Liver (tissue), 9 donors: Measurements from ENCODE around the gene IL9R. TPM values are rescaled to one million over a fixed set of nuclear protein-coding genes. Genes with fewer than 3 reads are reported as not detected.
"Not testable (repeated sequence)": the region's sequence is repeated elsewhere in the genome, so short reads cannot be mapped to it uniquely, and the experiment has no call there.

Source experiments
- DNase-seq: peaks from one replicate; pipeline ENCODE4 v3.0.0-alpha.2; 2017; ENCODE audit warnings: low spot score
- H3K27ac ChIP-seq, 2 donors: one replicate each; pipeline ENCODE4 v1.7.0; 2013; ENCODE audit warnings: inconsistent platforms in 2 of 2, low read length in 2 of 2, control low read depth in 1 of 2, low read depth in 1 of 2, mild to moderate bottlenecking in 1 of 2
- H3K27me3 ChIP-seq, 4 donors: one replicate each; pipeline versions ENCODE4 v1.6.1 to v1.7.0; 2013; ENCODE audit warnings: low read length in 3 of 4, inconsistent platforms in 1 of 4, mild to moderate bottlenecking in 1 of 4, moderate library complexity in 1 of 4; ENCODE audit not compliant: control insufficient read depth in 4 of 4, insufficient read depth in 4 of 4
- H3K36me3 ChIP-seq, 4 donors: one replicate each; pipeline versions ENCODE4 v1.6.1 to v1.7.0; 2013; ENCODE audit warnings: low read length in 3 of 4, mild to moderate bottlenecking in 3 of 4, low read depth in 1 of 4, moderate library complexity in 1 of 4; ENCODE audit not compliant: control insufficient read depth in 4 of 4, insufficient read depth in 3 of 4
- H3K4me1 ChIP-seq, 4 donors: one replicate each; pipeline versions ENCODE4 v1.6.1 to v1.7.0; 2013; ENCODE audit warnings: low read length in 3 of 4, mild to moderate bottlenecking in 3 of 4, moderate library complexity in 1 of 4; ENCODE audit not compliant: control insufficient read depth in 4 of 4, insufficient read depth in 4 of 4
- H3K4me3 ChIP-seq, 3 donors: one replicate each; pipeline versions ENCODE4 v1.6.1 to v1.7.0; 2013; ENCODE audit warnings: low read length in 3 of 3, control low read depth in 1 of 3, low read depth in 1 of 3, mild to moderate bottlenecking in 1 of 3
- H3K9ac ChIP-seq, 2 donors: one replicate each; pipeline ENCODE4 v1.7.0; 2013; ENCODE audit warnings: low read length in 2 of 2, mild to moderate bottlenecking in 2 of 2, moderate library complexity in 2 of 2, control low read depth in 1 of 2, low read depth in 1 of 2
- H3K9me3 ChIP-seq, 4 donors: one replicate each; pipeline versions ENCODE4 v1.6.1 to v1.7.0; 2013; ENCODE audit warnings: low read length in 3 of 4; ENCODE audit not compliant: control insufficient read depth in 4 of 4
- HNF4A ChIP-seq, 2 donors: conservative IDR thresholded peaks; 2 replicates each; pipeline ENCODE4 v1.6.1; 2016; ENCODE audit warnings: antibody characterized with exemption in 2 of 2, mild to moderate bottlenecking in 2 of 2
- NR2F2 ChIP-seq: IDR thresholded peaks from 2 replicates; pipeline ENCODE4 v1.6.1; 2016; ENCODE audit warnings: antibody characterized with exemption
- WGBS: extraction: QIAGEN DNeasy Blood & Tissue Kit; methylation state at CpG from one replicate; pipeline ENCODE4 v1.1.7; 2013; 5-methylcytosine and 5-hydroxymethylcytosine counted together
- polyA plus RNA-seq, 2 donors: library from polyadenylated mRNA; stranded (reverse) in 1 of 2; unstranded in 1 of 2; fragments of 200-250 nt in 1 of 2; fragments of >200 nt in 1 of 2; fragmentation: Nextera tagmentation in 1 of 2; extraction: Ambion mirVana in 1 of 2; gene quantifications; one replicate each; pipeline versions ENCODE4 v1.2.1 to v1.2.3, GENCODE V29; 2013 to 2015
- total RNA-seq, 2 donors: library from RNA; depleted of rRNA; stranded (reverse); fragments of >200 nt; gene quantifications; one replicate each; pipeline ENCODE4 v1.2.3, GENCODE V29; 2014
- donor health status: healthy.
- donor health status: healthy.
- donor health status: healthy.
- donor health status: healthy.
- donor health status: healthy.

Gene IL9R
- total and polyA plus RNA-seq, 4 donors, result 0.05 to 0.08 (median 0.07) TPM; not detected in 1

DNA sequence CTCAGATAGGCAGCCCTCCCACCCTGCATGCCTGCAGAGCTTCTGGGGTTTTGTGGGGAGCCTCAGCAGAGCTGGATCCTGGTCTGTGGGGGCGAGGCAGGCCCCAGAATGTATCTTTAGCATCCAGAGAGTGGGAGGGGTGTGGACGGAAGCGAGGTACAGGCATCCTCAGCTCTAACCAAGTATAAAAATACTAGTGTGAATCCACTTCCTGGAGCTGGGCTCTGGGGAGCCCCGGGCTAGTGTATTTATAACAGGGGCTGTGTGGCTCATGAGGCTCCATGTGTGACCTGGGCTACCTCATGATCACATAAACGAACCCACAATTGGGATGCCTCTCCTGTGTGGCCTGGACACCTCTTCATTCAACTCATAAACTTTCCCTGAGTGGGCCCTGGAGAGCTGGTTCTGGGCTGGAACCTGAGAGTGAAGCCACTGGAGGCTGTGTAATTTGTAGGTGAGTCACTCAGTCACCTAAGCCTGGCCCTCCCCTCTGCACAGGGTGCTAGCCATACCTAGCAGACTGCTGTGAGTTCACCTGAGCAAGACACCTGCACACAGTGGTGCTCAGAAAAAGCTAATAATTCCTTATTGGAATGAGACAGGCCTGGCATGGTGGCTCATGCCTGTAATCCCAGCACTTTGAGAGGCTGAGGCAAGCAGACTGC is 15.9 kb downstream of the IL9R start:
- H3K4me1 ChIP-seq, DNase-seq, H3K9ac ChIP-seq, H3K9me3 ChIP-seq, H3K36me3 ChIP-seq, H3K4me3 ChIP-seq, H3K27ac ChIP-seq, H3K27me3 ChIP-seq: not testable (repeated sequence)
- WGBS, result 75% methylated on average over 1 of the region's 5 CpGs

DNA sequence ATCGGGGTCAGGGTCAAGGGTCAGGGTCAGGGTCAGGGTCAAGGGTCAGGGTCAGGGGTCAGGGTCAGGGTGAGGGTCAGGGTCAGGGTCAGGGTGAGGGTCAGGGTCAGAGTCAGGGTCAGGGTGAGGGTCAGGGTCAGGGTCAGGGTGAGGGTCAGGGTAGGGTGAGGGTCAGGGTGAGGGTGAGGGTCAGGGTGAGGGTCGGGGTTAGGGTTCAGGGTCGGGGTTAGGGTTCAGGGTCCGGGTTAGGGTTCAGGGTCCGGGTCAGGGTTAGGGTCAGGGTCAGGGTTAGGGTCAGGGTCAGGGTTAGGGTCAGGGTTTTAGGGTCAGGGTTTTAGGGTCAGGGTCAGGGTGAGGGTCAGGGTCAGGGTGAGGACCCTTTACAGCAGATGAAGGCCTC is 22.4 kb downstream of the IL9R start:
- H3K36me3 ChIP-seq, H3K27ac ChIP-seq, H3K9me3 ChIP-seq, DNase-seq, H3K27me3 ChIP-seq, H3K4me3 ChIP-seq, H3K4me1 ChIP-seq, H3K9ac ChIP-seq: not testable (repeated sequence)
- TF ChIP-seq HNF4A (conservative IDR thresholded peaks at IDR 0.05), result peak; percentile 17 to 28
- peak; percentile 86 for TF ChIP-seq NR2F2
- WGBS, result 76% methylated on average over 5 of the region's 5 CpGs

DNA sequence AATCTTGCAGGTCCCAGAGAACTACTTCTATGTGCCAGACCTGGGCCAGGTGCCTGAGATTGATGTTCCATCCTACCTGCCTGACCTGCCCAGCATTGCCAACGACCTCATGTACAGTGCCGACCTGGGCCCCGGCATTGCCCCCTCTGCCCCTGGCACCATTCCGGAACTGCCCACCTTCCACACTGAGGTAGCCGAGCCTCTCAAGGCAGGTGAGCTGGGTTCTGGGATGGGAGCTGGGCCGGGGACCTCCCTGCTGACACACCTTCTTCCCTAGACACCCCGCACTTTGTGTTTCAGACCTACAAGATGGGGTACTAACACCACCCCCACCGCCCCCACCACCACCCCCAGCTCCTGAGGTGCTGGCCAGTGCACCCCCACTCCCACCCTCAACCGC is 25.5 kb downstream of the IL9R start:
- not testable (repeated sequence) for H3K4me3 ChIP-seq, H3K27ac ChIP-seq, H3K27me3 ChIP-seq, DNase-seq, H3K36me3 ChIP-seq, H3K9me3 ChIP-seq, H3K4me1 ChIP-seq, H3K9ac ChIP-seq
- 76% methylated on average over 8 of the region's 9 CpGs for WGBS

DNA sequence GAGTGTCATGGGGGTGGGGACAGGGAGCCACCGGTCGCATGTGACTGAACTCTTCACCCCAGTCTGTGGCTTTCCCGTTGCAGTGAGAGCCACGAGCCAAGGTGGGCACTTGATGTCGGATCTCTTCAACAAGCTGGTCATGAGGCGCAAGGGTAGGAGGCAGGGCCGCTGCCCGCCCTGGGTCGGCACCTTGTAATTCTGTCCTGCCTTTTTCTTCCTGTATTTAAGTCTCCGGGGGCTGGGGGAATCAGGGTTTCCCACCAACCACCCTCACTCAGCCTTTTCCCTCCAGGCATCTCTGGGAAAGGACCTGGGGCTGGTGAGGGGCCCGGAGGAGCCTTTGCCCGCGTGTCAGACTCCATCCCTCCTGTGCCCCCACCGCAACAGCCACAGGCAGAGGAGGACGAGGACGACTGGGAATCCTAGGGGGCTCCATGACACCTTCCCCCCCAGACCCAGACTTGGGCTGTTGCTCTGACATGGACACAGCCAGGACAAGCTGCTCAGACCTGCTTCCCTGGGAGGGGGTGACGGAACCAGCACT is 27.5 kb downstream of the IL9R start:
- WGBS, result 79% methylated on average over 13 of the region's 17 CpGs
- not testable (repeated sequence) for H3K9me3 ChIP-seq, H3K4me1 ChIP-seq, DNase-seq, H3K36me3 ChIP-seq, H3K27me3 ChIP-seq, H3K4me3 ChIP-seq, H3K9ac ChIP-seq, H3K27ac ChIP-seq

DNA sequence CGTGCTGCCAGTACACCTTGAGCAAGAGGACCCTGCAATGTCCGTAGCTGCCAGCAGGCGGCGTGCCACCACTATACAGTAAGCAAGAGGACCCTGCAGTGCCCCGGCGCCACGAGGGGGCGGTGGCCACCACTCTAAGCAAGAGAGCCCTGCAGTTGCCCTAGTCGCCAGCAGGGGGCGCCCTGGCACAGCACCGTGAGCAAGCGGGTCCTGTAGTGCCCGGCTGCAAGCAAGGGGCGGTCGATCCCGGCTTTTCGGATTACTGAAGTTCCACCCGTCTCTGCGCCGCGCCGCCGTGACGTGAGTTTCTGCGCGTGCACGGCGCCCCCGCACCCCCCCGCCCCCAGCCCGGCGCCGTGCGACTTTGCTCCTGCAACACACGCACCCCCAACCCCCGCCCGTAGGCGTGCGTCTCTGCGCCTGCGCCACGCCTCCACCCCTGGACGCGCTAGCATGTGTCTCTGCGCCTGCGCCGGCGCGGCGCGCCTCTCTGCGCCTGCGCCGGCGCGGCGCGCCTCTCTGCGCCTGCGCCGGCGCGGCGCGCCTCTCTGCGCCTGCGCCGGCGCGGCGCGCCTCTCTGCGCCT is 31.2 kb downstream of the IL9R start:
- H3K27me3 ChIP-seq, H3K9me3 ChIP-seq, H3K4me3 ChIP-seq, H3K27ac ChIP-seq, H3K4me1 ChIP-seq, H3K36me3 ChIP-seq, H3K9ac ChIP-seq, DNase-seq: not testable (repeated sequence)
- WGBS, result 76% methylated on average over 21 of the region's 73 CpGs

DNA sequence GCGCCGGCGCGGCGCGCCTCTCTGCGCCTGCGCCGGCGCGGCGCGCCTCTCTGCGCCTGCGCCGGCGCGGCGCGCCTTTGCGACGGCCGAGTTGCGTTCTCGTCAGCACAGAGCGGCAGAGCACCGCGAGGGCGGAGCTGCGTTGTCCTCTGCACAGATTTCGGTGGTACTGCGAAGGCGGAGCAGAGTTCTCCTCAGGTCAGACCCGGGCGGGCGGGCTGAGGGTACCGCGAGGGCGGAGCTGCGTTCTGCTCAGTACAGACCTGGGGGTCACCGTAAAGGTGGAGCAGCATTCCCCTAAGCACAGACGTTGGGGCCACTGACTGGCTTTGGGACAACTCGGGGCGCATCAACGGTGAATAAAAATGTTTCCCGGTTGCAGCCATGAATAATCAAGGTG is 31.8 kb downstream of the IL9R start:
- not testable (repeated sequence) for H3K9ac ChIP-seq, H3K27ac ChIP-seq, H3K36me3 ChIP-seq, DNase-seq, H3K27me3 ChIP-seq, H3K9me3 ChIP-seq, H3K4me3 ChIP-seq, H3K4me1 ChIP-seq
- 80% methylated on average over 42 of the region's 46 CpGs for WGBS
